Epidermal melanocyte (primary cell): ENCODE data around the gene PTPRU.

Experiments used
- DNase-seq: peaks from one replicate; pipeline ENCODE4 v3.0.0; 2011; ENCODE audit warnings: low spot score; ENCODE audit not compliant: insufficient read length

PTPRU gene

DNA sequence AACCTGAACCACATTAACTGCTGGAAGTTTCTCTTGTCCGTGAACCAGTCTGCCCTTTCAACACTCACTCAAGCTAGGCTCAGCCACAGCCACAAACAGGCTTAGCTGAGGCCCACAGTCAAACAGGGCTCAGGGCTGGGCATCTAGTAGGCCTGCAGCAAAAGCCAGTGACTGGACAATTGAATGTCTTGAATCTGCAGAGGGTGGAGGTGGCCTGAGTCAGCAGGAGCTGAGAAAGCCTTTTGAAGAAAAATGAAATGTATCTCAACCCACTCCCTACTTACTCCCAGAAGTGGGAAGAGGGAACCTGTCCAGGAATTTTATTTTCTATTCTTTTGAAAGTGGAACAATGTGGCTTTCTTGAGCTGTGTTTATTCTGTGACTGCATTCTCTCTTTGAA lies 95.4 kb downstream of the PTPRU start:
- no peak for DNase-seq

DNA sequence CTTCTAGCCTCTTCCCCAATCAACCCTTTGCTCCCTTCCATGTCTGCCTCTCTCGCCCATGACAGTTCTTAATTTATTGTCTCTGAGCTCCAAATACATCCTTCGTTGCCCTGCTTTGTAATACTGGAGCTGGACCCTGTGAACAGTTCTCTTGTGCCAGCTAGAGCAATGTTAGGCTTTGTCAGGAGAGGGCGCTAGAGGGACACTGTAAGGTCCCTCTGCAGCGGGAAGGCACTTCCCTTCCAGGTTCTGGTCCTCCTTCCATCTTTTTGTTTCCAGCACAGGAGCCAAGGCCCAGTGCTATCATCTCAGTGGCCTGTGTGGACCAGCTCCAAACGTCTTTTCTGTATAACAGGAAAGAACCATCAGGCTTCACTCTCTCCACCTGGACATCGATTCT lies 95.9 kb downstream of the PTPRU start:
- DNase-seq: no peak

DNA sequence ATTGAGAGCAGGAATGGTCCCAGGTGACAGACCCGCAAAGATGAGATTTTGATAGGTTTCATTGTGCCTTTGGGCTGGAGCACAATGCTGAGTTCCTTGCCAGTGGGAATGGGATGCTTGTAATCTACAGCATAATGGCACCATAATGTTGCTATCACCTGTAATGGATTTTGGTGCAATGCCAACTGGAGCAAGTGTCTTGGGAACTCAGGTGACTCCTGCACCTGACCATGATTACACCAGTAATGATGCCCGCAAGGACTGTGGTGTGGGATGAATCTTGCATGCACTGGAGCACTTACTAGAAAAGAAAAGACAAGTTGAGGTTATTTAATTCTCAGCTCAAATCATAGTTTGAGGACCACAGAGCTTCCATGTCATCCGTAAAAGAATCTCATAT lies 96.7 kb downstream of the PTPRU start:
- no peak for DNase-seq

DNA sequence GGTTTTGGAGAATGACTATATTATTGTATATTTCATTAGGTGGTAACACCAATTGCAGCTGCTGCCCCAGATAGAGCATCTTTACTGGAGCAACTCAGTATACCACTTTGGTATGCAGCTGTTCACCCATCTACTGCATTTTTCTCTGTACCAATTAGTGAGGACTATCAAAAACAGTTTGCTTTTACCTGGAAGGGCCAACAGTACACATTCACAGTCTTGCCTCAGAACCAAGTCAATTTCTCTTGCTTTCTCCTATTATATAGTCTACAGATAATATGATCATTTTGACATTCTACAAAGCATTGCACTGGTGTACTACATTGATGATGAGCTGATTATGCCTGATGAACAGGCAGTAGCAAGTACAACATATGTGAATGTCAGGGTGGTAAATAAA lies 99.3 kb downstream of the PTPRU start:
- no peak for DNase-seq

DNA sequence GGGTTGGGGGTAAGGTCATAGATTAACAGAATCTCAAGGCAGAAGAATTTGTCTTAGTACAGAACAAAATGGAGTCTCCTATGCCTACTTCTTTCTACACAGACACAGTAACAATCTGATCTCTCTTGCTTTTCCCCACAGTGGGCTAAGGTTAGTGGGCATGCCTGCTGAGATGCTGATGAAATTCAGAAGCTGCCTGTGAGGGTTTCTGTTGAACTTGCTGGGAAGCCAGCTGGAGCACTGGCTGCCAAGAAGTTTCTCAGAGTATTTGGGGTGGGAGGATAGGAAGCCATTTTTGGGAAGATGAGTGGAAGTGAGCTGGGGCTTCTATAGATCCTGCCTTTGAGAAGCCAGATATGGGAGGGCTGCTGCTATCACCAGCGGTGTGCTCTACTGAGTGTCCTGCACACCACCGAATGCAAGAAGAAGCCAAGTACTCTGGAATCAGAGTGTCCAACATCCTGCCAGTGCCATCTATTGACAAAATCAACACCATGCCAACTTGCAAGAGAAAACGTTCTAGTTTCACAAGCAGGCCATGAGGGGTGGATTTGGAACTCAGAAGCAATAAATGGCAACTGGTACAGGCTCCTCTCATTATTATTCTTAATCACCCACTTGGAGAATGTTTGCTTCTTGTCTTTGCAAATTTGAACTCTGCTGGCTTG lies 102.7 kb downstream of the PTPRU start:
- DNase-seq: no peak

DNA sequence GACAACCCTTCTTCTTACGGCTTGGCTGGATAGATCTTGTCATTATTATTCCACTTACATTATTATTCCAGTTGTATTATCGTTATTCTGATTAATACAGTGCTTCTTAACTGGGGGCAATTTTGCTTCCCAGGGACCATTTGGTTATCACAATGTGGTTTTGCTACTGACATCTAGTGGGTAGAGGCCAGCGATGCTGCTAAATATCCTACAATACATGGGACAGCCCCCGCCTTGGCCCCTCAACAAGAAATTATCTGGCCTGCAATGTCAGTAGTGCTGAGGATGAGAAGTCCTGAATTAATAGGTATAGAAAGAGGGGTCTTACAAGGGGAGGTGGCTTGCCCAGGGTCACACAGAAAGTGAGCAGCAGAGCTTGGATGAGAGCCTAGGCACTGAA lies 105.6 kb downstream of the PTPRU start:
- no peak for DNase-seq

DNA sequence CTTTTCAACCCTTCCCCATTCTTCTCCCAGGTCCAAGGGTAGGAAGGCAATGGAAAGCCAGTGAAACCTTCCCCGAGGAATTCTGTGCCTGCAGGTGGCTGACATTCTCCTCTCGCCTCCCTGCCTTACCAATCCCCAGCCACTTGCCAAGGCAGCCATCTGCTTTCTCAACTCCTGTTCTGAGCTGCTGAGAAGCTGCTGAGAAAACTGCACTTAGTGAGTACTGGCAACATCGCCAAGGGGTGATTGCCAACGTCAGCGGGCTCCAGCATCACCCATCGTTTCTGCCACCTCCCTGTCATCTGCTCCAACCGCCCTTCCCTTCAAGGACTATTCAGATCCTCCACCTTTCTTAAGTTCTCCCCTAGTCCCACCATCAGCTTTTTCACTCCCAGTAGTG lies 106.0 kb downstream of the PTPRU start:
- no peak for DNase-seq

DNA sequence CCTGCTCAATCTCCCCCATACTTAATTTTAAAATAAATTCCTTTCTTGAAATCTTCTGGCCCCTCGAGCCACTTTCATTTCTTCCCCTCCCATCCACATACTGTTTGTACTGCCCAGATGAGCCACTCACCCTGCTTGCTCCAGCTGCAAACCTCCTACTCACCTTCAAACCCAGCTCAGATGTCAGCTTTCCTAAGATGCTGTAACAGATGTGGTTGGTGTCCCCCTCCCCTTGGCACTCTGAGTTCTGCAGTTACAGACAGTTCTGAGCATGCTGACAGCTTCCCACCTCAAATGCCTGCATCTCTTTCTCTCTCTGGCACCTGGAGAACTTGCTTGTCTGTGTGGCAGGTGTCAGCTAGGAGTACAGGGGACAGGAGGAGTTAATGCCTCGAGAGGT lies 106.7 kb downstream of the PTPRU start:
- DNase-seq: no peak

DNA sequence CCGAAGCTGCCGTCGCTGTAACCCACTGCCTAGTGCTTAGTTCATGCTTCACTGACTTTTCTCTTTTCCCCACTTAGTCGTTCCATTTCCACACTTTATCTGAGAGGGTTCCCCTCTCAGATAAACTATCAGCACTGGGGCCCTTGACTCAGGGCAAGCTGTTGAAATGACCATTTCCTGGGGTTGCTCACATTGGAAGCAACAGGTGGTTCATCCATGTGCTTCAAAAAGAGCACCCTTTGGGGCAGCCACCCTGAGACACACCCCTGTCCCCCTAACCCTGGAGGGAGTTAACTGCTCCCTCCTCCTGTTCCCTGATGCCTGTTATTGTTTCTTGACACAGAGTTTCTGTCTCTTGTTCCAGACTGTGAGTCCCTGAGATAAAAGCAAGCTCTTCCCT lies 107.2 kb downstream of the PTPRU start:
- DNase-seq: no peak

DNA sequence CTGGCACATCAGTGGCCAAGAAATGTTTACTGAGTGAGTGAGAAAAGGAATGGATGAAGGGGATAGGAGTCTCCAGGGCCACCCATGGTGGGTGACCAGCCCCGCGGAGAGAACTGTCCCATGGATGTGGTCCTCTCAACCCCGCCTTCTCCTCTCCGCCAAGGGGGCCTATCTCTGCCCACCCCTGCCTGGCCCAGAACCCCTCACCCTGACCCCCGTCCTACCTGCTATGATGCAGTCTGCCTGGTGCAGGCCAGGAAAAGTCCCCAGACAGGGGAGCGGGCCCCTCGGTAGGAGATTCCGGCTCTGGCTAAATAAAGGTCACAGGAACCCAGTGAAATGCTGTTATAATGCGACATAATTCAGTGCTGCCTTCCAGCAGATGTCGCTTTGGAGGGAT lies 107.6 kb downstream of the PTPRU start:
- no peak for DNase-seq

DNA sequence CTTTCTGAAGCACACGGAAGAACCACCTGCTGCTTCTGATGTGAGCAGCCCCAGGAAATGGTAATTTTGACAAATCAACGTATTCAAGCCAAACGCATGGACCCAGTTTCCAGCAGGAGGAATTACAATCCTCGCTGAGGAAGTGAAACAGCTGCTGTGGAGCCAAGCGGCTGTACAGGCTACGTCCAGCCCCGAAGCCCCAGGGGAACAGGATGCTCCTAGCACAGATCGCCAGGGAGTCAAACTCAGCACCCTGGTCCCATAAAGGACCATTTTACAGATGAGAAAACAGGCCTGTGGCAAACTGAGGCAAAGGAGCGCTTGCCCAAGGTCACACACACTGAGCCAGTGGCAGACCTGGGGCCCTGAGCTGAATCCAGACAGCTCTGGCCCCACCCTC lies 108.0 kb downstream of the PTPRU start:
- DNase-seq: no peak

DNA sequence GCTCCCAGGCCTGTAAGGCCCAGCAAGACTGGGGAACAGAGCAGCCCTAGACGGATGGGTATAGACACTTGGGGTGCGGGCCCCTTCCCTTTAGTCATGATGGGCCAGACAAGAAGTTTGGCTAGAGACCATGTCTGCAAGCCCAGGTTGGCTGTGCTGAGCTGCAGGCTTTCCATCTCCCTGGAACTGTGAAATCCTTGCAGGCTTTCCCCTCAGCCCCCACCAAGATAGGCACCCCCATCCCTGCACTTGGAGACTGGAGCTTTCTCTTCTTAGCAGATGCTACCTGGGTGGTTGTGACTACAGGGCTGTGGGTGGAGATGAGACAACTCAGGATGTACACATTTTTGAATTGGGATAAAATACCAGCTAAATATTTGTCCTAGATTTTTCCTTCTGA lies 110.3 kb downstream of the PTPRU start:
- DNase-seq: no peak

DNA sequence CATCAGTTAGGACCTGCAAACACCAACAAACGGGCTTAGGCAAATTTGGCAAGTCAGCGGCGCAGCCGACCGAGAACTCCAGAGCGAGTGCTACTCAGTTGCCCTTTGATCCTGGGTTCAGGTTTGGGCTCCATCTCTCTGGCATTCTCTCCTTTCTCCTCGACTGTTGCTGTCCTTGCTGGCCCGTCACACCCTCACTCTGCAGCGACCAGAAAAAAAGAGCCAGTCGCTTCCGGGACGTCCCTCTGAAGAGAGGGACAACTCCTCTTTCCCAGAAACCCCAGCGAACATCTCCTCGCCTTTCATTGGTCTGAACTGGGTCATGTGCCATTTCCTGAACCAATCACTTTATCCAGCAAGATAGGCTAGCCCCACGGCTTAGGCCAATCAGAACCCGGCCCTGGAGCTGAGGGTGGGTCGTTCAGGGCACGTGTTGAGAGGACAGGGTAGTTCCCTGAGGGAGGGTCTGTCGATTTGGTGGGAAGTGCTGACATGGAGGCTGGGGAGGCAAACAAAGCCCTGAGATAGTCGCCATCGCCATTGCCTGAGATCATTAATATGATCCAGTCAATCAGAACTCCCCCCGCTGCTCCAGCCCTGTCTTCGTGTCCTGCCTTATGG lies 113.7 kb downstream of the PTPRU start:
- DNase-seq: no peak

DNA sequence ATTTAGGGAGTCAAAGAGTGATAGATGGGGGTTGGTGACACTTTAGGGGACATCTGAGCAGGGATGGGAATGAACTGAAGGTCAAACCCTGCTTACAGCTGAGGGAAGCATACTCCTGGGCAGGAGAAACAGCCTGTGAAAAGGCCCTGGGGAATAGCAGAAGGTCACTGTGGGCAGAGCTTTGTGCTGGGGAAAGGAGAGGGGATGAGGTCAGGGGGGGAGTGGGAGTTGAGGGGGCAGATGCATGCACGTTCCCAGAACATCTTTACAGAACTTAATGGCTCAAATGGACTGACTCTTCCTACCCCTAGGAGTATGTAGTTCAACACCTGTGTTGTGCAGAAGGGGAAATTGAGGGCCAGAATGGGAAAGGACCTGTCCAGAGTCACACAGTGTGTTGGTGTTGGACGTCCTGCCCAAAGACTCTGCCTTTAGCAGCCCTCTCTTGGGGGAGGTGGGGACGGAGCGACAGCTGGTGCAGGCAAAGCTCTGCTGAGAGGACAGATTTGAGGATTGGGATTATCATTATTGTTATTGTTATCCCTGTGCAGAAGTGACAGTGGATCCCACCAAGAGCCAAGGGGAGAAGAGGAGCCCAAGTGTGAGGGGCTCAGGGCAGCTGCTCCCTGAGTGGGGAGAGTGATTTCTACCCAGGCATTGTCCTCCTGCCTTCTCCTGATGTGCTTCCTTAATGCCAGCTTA lies 116.5 kb downstream of the PTPRU start:
- no peak for DNase-seq

DNA sequence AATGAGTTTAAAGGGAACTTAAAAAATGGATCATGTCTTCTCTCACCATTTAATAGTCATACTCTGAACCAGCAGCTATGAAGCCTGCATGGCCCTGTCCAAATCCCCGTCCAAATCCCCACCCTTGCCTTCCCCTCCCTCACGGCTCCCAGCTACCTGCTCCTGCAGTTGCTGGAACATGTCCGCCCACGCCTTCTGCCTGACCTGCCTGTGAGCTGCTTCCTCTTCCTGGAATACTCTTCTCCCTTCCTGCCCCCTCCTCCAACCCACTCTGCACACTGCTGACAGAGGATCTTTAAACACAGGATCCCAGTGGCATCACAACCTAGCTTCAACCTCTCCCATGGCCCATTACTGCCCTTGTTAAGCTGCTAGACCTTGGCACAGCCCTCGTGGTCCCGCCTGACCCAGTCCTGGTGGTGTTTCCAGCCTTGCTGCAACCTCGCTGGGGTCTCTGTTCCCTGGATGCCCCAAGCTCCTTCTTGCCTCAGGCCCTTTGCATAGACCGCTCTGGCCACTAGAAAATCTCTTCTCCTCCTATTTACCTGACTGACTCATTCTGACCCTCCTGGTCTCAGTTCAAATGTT lies 118.3 kb downstream of the PTPRU start:
- peak; percentile 8 for DNase-seq

DNA sequence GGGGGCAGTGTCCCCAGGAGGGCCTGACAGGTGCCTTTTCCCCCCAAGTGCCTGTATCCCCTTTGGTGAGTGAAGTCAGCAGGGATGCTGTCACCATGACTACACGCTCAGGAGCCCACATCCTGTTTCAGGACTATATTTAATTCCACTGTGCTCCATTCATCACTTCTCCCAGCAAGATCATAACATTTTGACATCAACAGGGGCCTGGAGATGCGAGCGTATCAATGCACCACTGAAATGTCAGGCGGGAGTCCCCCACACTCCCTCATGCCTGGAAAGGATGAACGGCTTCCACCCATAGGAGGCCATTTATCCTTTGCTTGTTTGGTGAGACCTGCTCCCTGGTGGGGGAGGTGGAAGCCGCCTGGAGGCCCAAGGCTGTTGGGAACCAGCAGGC lies 119.1 kb downstream of the PTPRU start:
- peak; percentile 15 for DNase-seq

DNA sequence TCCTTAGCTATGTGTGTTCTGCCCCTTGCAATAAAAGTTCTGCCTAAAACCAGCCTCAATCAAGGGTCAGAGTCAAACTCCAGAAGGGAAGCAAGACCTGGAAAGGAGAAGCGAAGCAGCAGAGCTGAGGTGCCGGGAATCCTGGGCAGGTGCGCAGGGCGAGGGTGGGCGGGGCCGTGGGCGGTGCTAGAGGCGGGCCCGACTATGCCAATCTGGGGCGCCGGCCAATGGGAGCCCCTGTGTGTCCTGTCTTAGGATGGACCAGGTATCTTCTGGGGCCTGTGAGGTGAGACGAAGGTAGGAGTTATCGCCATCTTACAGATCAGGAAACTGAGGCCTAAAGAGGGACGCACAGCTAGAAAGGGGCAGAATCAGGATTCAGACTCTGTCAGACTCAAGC lies 120.3 kb downstream of the PTPRU start:
- peak; percentile 1 for DNase-seq

DNA sequence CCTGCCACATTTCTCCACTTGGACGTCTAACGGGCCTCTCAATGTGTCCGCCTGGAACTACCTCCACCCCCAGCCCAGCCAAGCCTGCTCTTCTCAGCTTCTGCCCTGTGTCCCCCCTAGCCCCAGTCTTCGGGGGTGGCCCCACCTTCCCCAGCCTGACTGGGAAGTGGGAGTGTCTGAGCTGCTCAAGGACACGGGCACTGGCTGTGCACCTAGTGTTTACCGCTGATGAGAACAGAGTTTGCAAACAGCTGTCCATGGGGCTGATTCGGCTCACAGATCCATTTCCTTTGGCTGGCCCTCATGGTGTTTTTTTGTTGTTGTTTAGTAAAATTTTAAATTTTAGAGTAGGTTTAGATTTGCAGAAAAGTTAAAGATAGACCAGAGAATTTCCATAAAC lies 121.1 kb downstream of the PTPRU start:
- DNase-seq: no peak

DNA sequence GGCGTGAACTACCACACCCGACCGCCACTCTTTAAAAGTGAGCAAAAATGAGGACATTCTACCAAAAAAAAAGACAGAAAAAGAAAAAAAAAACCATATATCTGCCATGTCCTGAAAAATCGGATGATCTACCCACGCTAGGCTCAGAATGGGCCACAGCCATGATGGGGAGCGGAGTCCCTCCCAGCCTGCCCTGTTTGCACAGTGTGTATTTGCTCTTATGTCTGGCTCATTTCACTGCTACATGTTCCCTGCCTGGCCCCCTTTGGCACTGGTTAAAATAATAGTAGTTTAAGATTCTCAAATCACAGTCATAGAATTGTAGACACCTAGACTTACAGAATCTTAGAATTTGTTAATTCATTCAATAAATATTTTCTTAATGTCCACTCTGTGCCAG lies 121.9 kb downstream of the PTPRU start:
- no peak for DNase-seq

DNA sequence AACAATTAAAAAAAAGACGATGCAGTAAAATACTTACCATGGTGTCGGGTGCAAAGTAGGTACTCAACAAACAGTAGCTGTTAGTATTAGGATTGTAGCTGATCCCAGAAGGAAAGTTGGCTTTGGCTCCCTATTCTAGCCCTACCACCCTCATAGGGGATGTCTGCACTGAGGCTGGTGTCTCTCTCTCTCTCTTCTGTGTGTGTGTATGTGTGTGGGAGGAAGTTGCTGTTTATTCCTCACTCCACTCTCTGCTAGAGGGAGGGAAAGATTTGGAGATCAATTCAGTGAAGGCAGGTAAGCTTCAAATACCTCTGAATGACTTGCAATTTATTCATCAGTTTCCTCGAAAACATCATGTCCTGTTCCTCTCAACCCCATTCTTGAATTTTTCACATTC lies 124.4 kb downstream of the PTPRU start:
- DNase-seq: peak; percentile 5

DNA sequence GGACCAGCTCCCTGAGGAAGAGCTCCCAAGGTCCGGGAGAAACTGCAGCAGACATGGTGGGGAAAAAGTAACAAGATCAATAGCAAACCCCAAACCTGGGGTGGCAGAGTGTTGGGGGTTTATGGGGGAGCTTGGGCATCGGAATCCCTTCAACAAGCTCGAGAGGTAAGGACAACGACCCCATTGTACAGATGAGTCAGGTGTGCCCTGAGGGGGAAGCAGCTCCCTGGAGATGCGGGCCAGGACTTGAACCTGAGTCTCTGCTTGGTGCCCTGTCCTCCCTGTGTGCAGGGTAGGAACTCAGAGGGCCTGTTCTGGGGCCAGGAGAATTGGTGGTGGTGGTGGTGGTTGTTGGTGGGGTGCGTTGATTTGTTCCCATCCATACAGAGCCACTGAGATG lies 125.4 kb downstream of the PTPRU start:
- DNase-seq: no peak

DNA sequence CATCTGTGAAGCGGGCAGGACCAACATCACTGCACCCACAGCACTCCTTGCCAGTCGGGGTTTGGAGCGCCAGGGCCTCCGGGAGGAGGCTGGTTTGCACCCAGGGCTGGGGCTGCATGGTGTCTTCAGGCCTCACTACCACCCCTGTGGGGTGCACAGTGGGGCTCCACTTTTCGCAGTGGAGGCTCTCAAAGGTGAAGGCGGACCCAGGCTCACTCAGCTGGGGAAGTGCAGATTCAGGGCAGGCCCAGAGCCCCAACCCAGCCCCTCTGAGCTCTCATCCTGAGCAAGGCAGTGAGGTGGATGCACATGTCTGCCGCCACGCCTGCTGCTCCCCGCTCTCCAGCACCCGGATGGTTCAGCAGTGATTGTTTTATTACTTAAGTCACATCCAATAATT lies 125.8 kb downstream of the PTPRU start:
- DNase-seq: no peak

DNA sequence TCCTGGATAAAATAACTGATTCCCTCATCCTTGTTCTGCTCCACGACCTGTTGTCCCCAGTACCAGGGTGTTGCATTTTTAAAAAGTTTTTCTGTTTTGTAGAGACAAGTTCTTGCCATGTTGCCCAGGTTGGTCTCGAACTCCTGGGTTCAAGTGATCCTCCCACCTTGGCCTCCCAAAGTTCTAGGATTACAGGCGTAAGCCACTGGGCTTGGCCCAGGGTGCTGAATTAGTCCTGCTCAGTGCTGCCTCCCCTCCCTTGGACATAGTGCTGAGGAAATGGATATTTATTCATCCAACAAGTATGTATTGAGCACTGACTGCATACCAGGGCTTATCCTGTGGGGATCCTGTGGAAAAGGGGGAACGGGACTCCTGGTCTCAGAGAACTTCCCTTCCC lies 126.4 kb downstream of the PTPRU start:
- no peak for DNase-seq
